ENCODE data around the gene C2CD4D. TPM values are rescaled to one million over a fixed set of nuclear protein-coding genes. Genes with fewer than 3 reads are reported as not detected.

The C2CD4D gene
- total RNA-seq, 1 experiment from 2014 or later = not detected

GRCh38 chr1:151802372-151802771 is 37.2 kb downstream of the C2CD4D start:
- in situ Hi-C loops (cut with HindIII; ENCODE audit: low sequenced_read_pairs) = no loop called here
- DNase-seq (ENCODE audit: low spot score) = no peak

GRCh38 chr1:151801846-151802245 is 37.8 kb downstream of the C2CD4D start:
- DNase-seq (ENCODE audit: low spot score) = no peak
- in situ Hi-C loops (cut with HindIII; ENCODE audit: low sequenced_read_pairs) = no loop called here

- DNase-seq (ENCODE audit: low spot score) = no peak
- in situ Hi-C loops (cut with HindIII; ENCODE audit: low sequenced_read_pairs) = no loop called here
Measured at GRCh38 chr1:151801310-151801820, 38.3 kb downstream of the C2CD4D start.

- no peak for DNase-seq (ENCODE audit: low spot score)
- in situ Hi-C loops (cut with HindIII; ENCODE audit: low sequenced_read_pairs) = no loop called here
Measured at GRCh38 chr1:151800830-151801229, 38.8 kb downstream of the C2CD4D start.

GRCh38 chr1:151799179-151800022 is 40.2 kb downstream of the C2CD4D start:
- in situ Hi-C loops (cut with HindIII; ENCODE audit: low sequenced_read_pairs) = no loop called here
- no peak for DNase-seq (ENCODE audit: low spot score)

GRCh38 chr1:151798571-151798970 is 41.0 kb downstream of the C2CD4D start:
- DNase-seq (ENCODE audit: low spot score) = no peak
- in situ Hi-C loops (cut with HindIII; ENCODE audit: low sequenced_read_pairs) = no loop called here

- in situ Hi-C loops (cut with HindIII; ENCODE audit: low sequenced_read_pairs) = no loop called here
- DNase-seq (ENCODE audit: low spot score) = no peak
Measured at GRCh38 chr1:151790940-151791651, 48.5 kb downstream of the C2CD4D start.

- DNase-seq (ENCODE audit: low spot score) = peak; percentile 99
Measured at GRCh38 chr1:151790071-151790939, 49.3 kb downstream of the C2CD4D start, which contains the start of gene TDRKH. Gene TDRKH (minus strand): TSS chr1:151790500. CDS start chr1:151783022, 7,478 bp downstream.

More at GRCh38 chr1:151790071-151790939, 49.3 kb downstream of the C2CD4D start, which contains the start of gene TDRKH:
- in situ Hi-C loops (cut with HindIII; ENCODE audit: low sequenced_read_pairs) = no loop called here

Other genes with a start within 250 kb of the C2CD4D start
- 25.5 and 32.7 TPM in 2 replicates for gene SNX27, start 227.8 kb downstream of the C2CD4D start, total RNA-seq (2014; rRNA removed; shearing (Covaris generic))
- not detected in 2 replicates for gene CELF3, start 123.0 kb downstream of the C2CD4D start, total RNA-seq (2014; rRNA removed; shearing (Covaris generic))
- gene RIIAD1, start 118.3 kb downstream of the C2CD4D start, total RNA-seq (2014; rRNA removed; shearing (Covaris generic)) = not detected in 2 replicates
- 173 and 199 TPM in 2 replicates for gene MRPL9, start 76.3 kb downstream of the C2CD4D start, total RNA-seq (2014; rRNA removed; shearing (Covaris generic))
- 20.6 and 21.2 TPM in 2 replicates for gene TDRKH, start 49.3 kb downstream of the C2CD4D start, total RNA-seq (2014; rRNA removed; shearing (Covaris generic))
- gene LINGO4, start 34.4 kb downstream of the C2CD4D start, total RNA-seq (2014; rRNA removed; shearing (Covaris generic)) = not detected in 2 replicates
- gene RORC, start 8.0 kb downstream of the C2CD4D start, total RNA-seq (2014; rRNA removed; shearing (Covaris generic)) = not detected in 2 replicates
- gene THEM5, start 13.9 kb upstream of the C2CD4D start, total RNA-seq (2014; rRNA removed; shearing (Covaris generic)) = not detected in 2 replicates
- not detected in 2 replicates for gene THEM4, start 69.7 kb upstream of the C2CD4D start, total RNA-seq (2014; rRNA removed; shearing (Covaris generic))
- gene S100A10, start 154.0 kb upstream of the C2CD4D start, total RNA-seq (2014; rRNA removed; shearing (Covaris generic)) = not detected in 2 replicates
- not detected in 2 replicates for gene S100A11, start 197.2 kb upstream of the C2CD4D start, total RNA-seq (2014; rRNA removed; shearing (Covaris generic))
- not detected in 2 replicates for gene TCHHL1, start 249.2 kb upstream of the C2CD4D start, total RNA-seq (2014; rRNA removed; shearing (Covaris generic))

Data from G401 (cell line).